SKM-1 treated with dmso at 0.1 percent for 144 hours (cell line): ENCODE data around the gene RIMBP2.
"Not testable (repeated sequence)": the region's sequence is repeated elsewhere in the genome, so short reads cannot be mapped to it uniquely, and the experiment has no call there.

Experiments
- DNase-seq: peaks from one replicate; lab custom pipeline; 2025; ENCODE audit not compliant: unreplicated experiment; lab: John Stamatoyannopoulos, UW

RIMBP2 gene

GRCh38 chr12:130609966-130610365, 106.1 kb downstream of the RIMBP2 start:
- DNase-seq = no peak

GRCh38 chr12:130608831-130609230, 107.3 kb downstream of the RIMBP2 start:
- no peak for DNase-seq

GRCh38 chr12:130608132-130608531, 108.0 kb downstream of the RIMBP2 start:
- no peak for DNase-seq

GRCh38 chr12:130606231-130606630, 109.9 kb downstream of the RIMBP2 start:
- DNase-seq = no peak

GRCh38 chr12:130603396-130603965, 112.6 kb downstream of the RIMBP2 start:
- DNase-seq = no peak

GRCh38 chr12:130602251-130602650, 113.8 kb downstream of the RIMBP2 start:
- no peak for DNase-seq

- no peak for DNase-seq
These were observed 114.8 kb downstream of the RIMBP2 start for GRCh38 chr12:130601327-130601726.

- DNase-seq = no peak
These were observed 119.9 kb downstream of the RIMBP2 start for GRCh38 chr12:130596241-130596640.

GRCh38 chr12:130595566-130595965, 120.5 kb downstream of the RIMBP2 start:
- no peak for DNase-seq

GRCh38 chr12:130593056-130593455, 123.0 kb downstream of the RIMBP2 start:
- DNase-seq = no peak

- no peak for DNase-seq
These were observed 123.5 kb downstream of the RIMBP2 start for GRCh38 chr12:130592641-130593040.

GRCh38 chr12:130591736-130592135, 124.4 kb downstream of the RIMBP2 start:
- DNase-seq = no peak

GRCh38 chr12:130590685-130591084, 125.4 kb downstream of the RIMBP2 start:
- no peak for DNase-seq

GRCh38 chr12:130589540-130590317, 126.4 kb downstream of the RIMBP2 start:
- no peak for DNase-seq

GRCh38 chr12:130588696-130589539, 127.2 kb downstream of the RIMBP2 start:
- DNase-seq = no peak

- DNase-seq = no peak
These were observed 128.1 kb downstream of the RIMBP2 start for GRCh38 chr12:130587966-130588365.

GRCh38 chr12:130584475-130584874, 131.6 kb downstream of the RIMBP2 start:
- not testable (repeated sequence) for DNase-seq

- no peak for DNase-seq
These were observed 132.3 kb downstream of the RIMBP2 start for GRCh38 chr12:130583800-130584199.

GRCh38 chr12:130583317-130583716, 132.8 kb downstream of the RIMBP2 start:
- DNase-seq = no peak

GRCh38 chr12:130582286-130582685, 133.8 kb downstream of the RIMBP2 start:
- no peak for DNase-seq

- no peak for DNase-seq
These were observed 134.3 kb downstream of the RIMBP2 start for GRCh38 chr12:130581782-130582181.

GRCh38 chr12:130579231-130579630, 136.9 kb downstream of the RIMBP2 start:
- no peak for DNase-seq
